HCT116 (cell line): Measurements from ENCODE around the gene GJB6. TPM values are rescaled to one million over a fixed set of nuclear protein-coding genes. Genes with fewer than 3 reads are reported as not detected.

Experiments
- ATAC-seq: fragments of 200-7000 bp; cut with Tn5 transposase; 2 replicates; pipeline ENCODE4 v1.9.1; 2020; ENCODE audit warnings: mild to moderate bottlenecking, moderate library complexity
- BruUV-seq: library from RNA; stranded (reverse); fragments of 400-500 nt; replicated peaks from 2 replicates; lab custom pipeline; 2021; lab: Mats Ljungman, UMichigan
- CTCF ChIA-PET: fragments of 300-600 bp; sonication (Branson Sonifier 250); formaldehyde crosslinking; loops from one replicate; lab custom pipeline; 2021; ENCODE audit warnings: antibody characterized with exemption; lab: Charles Lee
- POLR2A ChIA-PET: fragments of 300-600, 350-600 bp; sonication (Branson Sonifier 250); formaldehyde crosslinking; loops from one replicate; lab custom pipeline; 2021; ENCODE audit warnings: antibody characterized with exemption; lab: Charles Lee
- RAD21 ChIA-PET, 2 experiments: fragments of 300-600 bp; sonication (Branson Sonifier 250); formaldehyde crosslinking; loops; one replicate each; lab custom pipeline; 2023; ENCODE audit warnings: low total read pairs in 2 of 2; ENCODE audit not compliant: uncharacterized antibody in 2 of 2, unreplicated experiment in 2 of 2, low non-redundant PET in 1 of 2; lab: Charles Lee
- DNase-seq: peaks from one replicate; pipeline ENCODE4 v3.0.0-alpha.2; 2010; ENCODE audit warnings: low read depth, low spot score
- H2AFZ ChIP-seq: fragments of 200-600 bp; shearing (Covaris generic), sonication (generic); 2 replicates; pipeline ENCODE4 v1.6.1; 2017; ENCODE audit warnings: low read depth, mixed run types, mixed read lengths, antibody characterized with exemption, low read length; ENCODE audit not compliant: poor library complexity, severe bottlenecking
- H3K27ac ChIP-seq: 2 replicates; pipeline ENCODE4 v1.5.1; 2012; ENCODE audit warnings: low read depth, low read length
- H3K27me3 ChIP-seq: fragments of 200-600 bp; sonication (generic); 2 replicates; pipeline ENCODE4 v1.6.1; 2016; ENCODE audit warnings: mixed run types, low read length, mixed read lengths; ENCODE audit not compliant: insufficient read depth
- H3K36me3 ChIP-seq, 2 experiments: fragments of 200-500 bp in 1 of 2; fragments of 200-600 bp in 1 of 2; sonication (Bioruptor generic) in 1 of 2; sonication (generic) in 1 of 2; 2 replicates each; pipeline versions ENCODE4 v1.5.1 to v1.6.1; 2014 to 2016; ENCODE audit warnings: low read length in 2 of 2, inconsistent platforms in 1 of 2, mixed read lengths in 1 of 2, mixed run types in 1 of 2; ENCODE audit not compliant: insufficient read depth in 2 of 2, control insufficient read depth in 1 of 2
- H3K4me1 ChIP-seq, 2 experiments: fragments of 200-600 bp in 1 of 2; sonication (generic) in 1 of 2; 2 replicates each; pipeline versions ENCODE4 v1.5.1 to v1.6.1; 2012 to 2017; ENCODE audit warnings: low read length in 2 of 2, inconsistent platforms in 1 of 2, mild to moderate bottlenecking in 1 of 2, mixed read lengths in 1 of 2, mixed run types in 1 of 2, moderate library complexity in 1 of 2; ENCODE audit not compliant: insufficient read depth in 2 of 2, control insufficient read depth in 1 of 2
- H3K4me2 ChIP-seq: fragments of 200-600 bp; sonication (generic); 2 replicates; pipeline ENCODE4 v1.6.1; 2017; ENCODE audit warnings: mixed run types, low read length, mixed read lengths
- H3K4me3 ChIP-seq, 2 experiments: fragments of 200-600 bp in 1 of 2; sonication (generic) in 1 of 2; replicated peaks in 1 of 2; 2 replicates each; pipeline ENCODE4 v1.5.1; 2011 to 2016; ENCODE audit warnings: low read length in 2 of 2, control low read depth in 1 of 2, low read depth in 1 of 2, mild to moderate bottlenecking in 1 of 2, mixed read lengths in 1 of 2, mixed run types in 1 of 2
- H3K79me2 ChIP-seq: fragments of 200-600 bp; sonication (generic); 2 replicates; pipeline ENCODE4 v1.6.1; 2017; ENCODE audit warnings: mild to moderate bottlenecking, mixed run types, low read length, moderate library complexity, mixed read lengths; ENCODE audit not compliant: insufficient read depth
- H3K9ac ChIP-seq: fragments of 200-600 bp; sonication (generic); 2 replicates; pipeline ENCODE4 v1.6.1; 2016; ENCODE audit warnings: low read length, mixed read lengths
- H3K9me2 ChIP-seq: fragments of 200-600 bp; sonication (generic), shearing (Covaris generic); 2 replicates; pipeline ENCODE4 v1.6.1; 2017; ENCODE audit warnings: mixed run types, mild to moderate bottlenecking, moderate library complexity; ENCODE audit not compliant: insufficient read depth
- H3K9me3 ChIP-seq, 2 experiments: fragments of 200-500 bp in 1 of 2; fragments of 200-600 bp in 1 of 2; sonication (Bioruptor generic) in 1 of 2; sonication (generic) in 1 of 2; 2 replicates each; pipeline ENCODE4 v1.6.1; 2014 to 2017; ENCODE audit warnings: low read length in 2 of 2, mixed read lengths in 2 of 2, inconsistent platforms in 1 of 2, low read depth in 1 of 2, mild to moderate bottlenecking in 1 of 2, mixed run types in 1 of 2, moderate library complexity in 1 of 2; ENCODE audit not compliant: control insufficient read depth in 1 of 2, insufficient read depth in 1 of 2
- H4K20me1 ChIP-seq: fragments of 200-600 bp; sonication (generic), shearing (Covaris generic); 2 replicates; pipeline ENCODE4 v1.6.1; 2017; ENCODE audit warnings: mixed run types, mild to moderate bottlenecking, moderate library complexity; ENCODE audit not compliant: insufficient read depth
- CBX3 ChIP-seq: IDR thresholded peaks from 2 replicates; pipeline ENCODE4 v1.6.1; 2012; ENCODE audit warnings: low read depth
- CEBPB ChIP-seq: IDR thresholded peaks from 2 replicates; pipeline ENCODE4 v1.6.1; 2012; ENCODE audit warnings: low read depth
- EGR1 ChIP-seq: IDR thresholded peaks from 2 replicates; pipeline ENCODE4 v1.6.1; 2012; ENCODE audit warnings: low read depth
- ELF1 ChIP-seq: IDR thresholded peaks from 2 replicates; pipeline ENCODE4 v1.6.1; 2012; ENCODE audit warnings: low read depth, borderline replicate concordance
- EZH2 ChIP-seq: fragments of 200-600 bp; sonication (generic); IDR thresholded peaks from 2 replicates; pipeline ENCODE4 v1.6.1; 2017; ENCODE audit warnings: antibody characterized with exemption, mixed run types
- EZH2phosphoT487 ChIP-seq: fragments of 200-600 bp; IDR thresholded peaks from 2 replicates; pipeline ENCODE4 v1.6.1; 2018; ENCODE audit warnings: antibody characterized with exemption, borderline replicate concordance
- FOSL1 ChIP-seq: IDR thresholded peaks from 2 replicates; pipeline ENCODE4 v1.6.1; 2012; ENCODE audit warnings: low read depth
- JUND ChIP-seq: IDR thresholded peaks from 2 replicates; pipeline ENCODE4 v1.6.1; 2012
- POLR2A ChIP-seq: IDR thresholded peaks from 2 replicates; pipeline ENCODE4 v1.7.0; 2011; ENCODE audit warnings: borderline replicate concordance; ENCODE audit not compliant: insufficient read depth, insufficient read length; ENCODE audit errors: extremely low read depth
- POLR2AphosphoS5 ChIP-seq: IDR thresholded peaks from 2 replicates; pipeline ENCODE4 v1.6.1; 2011; ENCODE audit warnings: mild to moderate bottlenecking, low read depth, low read length, moderate library complexity
- RAD21 ChIP-seq: IDR thresholded peaks from 2 replicates; pipeline ENCODE4 v1.6.1; 2012; ENCODE audit warnings: low read depth, mild to moderate bottlenecking
- SIN3A ChIP-seq: IDR thresholded peaks from 2 replicates; pipeline ENCODE4 v1.6.1; 2012; ENCODE audit warnings: low read depth
- SP1 ChIP-seq: IDR thresholded peaks from 2 replicates; pipeline ENCODE4 v1.6.1; 2012; ENCODE audit warnings: low read depth
- SRF ChIP-seq: IDR thresholded peaks from 2 replicates; pipeline ENCODE4 v1.6.1; 2012; ENCODE audit warnings: low read depth
- TCF7L2 ChIP-seq: IDR thresholded peaks from 2 replicates; pipeline ENCODE4 v1.7.0; 2011; ENCODE audit warnings: borderline replicate concordance, inconsistent platforms; ENCODE audit not compliant: insufficient read depth, insufficient read length; ENCODE audit errors: extremely low read depth
- YY1 ChIP-seq: IDR thresholded peaks from 2 replicates; pipeline ENCODE4 v1.6.1; 2011; ENCODE audit warnings: low read length, low read depth, moderate library complexity, mild to moderate bottlenecking; ENCODE audit not compliant: insufficient replicate concordance; ENCODE audit errors: extremely low read depth
- ZBTB33 ChIP-seq: IDR thresholded peaks from 2 replicates; pipeline ENCODE4 v1.6.1; 2011; ENCODE audit warnings: mild to moderate bottlenecking, low read length, moderate library complexity; ENCODE audit not compliant: insufficient replicate concordance; ENCODE audit errors: extremely low read depth
- ZFX ChIP-seq: fragments of 450-650 bp; IDR thresholded peaks from 2 replicates; pipeline ENCODE4 v1.6.1; 2017
- ZNF274 ChIP-seq: fragments of 200-500 bp; sonication (Bioruptor generic); IDR thresholded peaks from 2 replicates; pipeline ENCODE4 v1.6.1; 2014; ENCODE audit warnings: mild to moderate bottlenecking, low read depth, low read length, inconsistent platforms
- intact Hi-C: fragments of 100-400 bp; cut with micrococcal nuclease; formaldehyde crosslinking; loops from 2 replicates; pipeline ENCODE4 v1.10.0; 2022
- total RNA-seq: library from RNA; stranded (reverse); gene quantifications from one replicate; pipeline ENCODE4 v1.2.1, GENCODE V29; 2021; ENCODE audit not compliant: unreplicated experiment
- TF ChIP-seq, protein P1 (sequence below), 3 experiments: fragments of 200-600 bp in 1 of 3; sonication (generic) in 1 of 3; IDR thresholded peaks in 2 of 3; conservative IDR thresholded peaks in 1 of 3; 2 replicates each; pipeline ENCODE4 v1.5.1; 2012 to 2017; ENCODE audit warnings: low read depth in 2 of 3, low read length in 2 of 3, antibody characterized with exemption in 1 of 3, borderline replicate concordance in 1 of 3, control low read depth in 1 of 3, mild to moderate bottlenecking in 1 of 3, mixed read lengths in 1 of 3, mixed run types in 1 of 3, moderate library complexity in 1 of 3; ENCODE audit not compliant: insufficient read depth in 1 of 3
- TF ChIP-seq, protein P2 (sequence below): IDR thresholded peaks from 2 replicates; pipeline ENCODE4 v1.6.1; 2012
- TF ChIP-seq, protein P3 (sequence below): IDR thresholded peaks from 2 replicates; pipeline ENCODE4 v1.6.1; 2012

GJB6 gene
- total RNA-seq, 1 experiment from 2014 or later, result not detected

DNA sequence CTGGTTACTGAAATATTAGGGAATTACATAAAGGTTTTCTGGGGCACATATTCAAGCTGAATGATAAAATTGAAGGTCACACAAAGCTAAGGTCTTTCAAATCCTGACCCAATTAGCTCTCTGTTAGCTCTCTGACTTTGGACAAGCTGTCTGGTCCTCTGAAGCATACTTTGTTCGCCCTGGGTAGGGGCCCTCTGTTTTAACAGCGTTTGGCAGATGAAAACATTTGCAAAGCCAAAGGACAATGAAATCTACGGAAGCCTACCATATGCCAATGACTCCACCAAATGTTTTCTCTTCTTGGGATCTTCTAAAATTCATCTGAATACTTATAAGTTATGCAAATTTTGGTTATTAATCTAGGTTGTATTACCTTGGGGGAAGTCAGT lies 56.7 kb downstream of the GJB6 start (continued):
- TF ChIP-seq ZBTB33, result no peak
- TF ChIP-seq SP1, result no peak
- no peak for TF ChIP-seq FOSL1
- TF ChIP-seq, all 23 proteins: peak for 0

DNA sequence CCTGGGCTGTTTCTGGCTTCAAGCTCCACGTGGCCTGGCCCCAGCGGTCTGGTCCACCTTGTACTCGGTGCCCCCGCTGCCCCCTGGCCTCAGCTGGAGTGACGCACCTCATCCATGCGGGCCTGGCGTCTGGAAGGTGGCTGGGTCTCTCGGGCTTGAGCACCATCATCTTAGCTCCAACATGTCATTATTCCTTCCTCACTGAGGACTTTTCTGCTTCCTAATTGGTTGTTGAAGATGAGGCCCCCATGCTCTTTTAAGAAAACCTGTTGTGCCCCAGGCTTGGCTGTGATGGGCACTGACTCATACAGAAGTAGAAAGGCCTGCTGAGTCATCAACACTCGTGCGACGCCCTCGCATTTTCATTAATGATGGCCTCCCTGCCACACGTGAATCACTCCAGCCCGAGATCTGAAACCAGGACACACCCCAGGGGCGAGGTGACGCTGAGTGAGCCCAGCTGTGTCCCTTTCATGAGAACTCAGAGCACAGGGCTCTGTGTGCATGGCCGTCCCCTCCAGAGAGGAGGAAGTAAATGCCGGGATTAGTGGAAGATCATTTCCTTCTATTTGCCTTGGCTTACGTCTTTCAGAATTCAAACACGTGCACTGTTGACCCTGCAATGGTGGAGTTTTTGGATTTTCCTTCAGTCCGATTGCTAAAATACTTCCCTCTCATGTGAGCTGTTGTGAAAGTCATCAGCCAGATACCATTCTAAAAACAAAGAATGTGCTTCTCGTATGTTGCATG lies 57.3 kb downstream of the GJB6 start:
- Histone ChIP-seq H3K36me3 (no peaks in the 10 kb centered on the region), H3K79me2 (no peaks in the 10 kb centered on the region), H3K4me3 (peak overlapping the region; percentile 12 to 29), H3K9ac (peak overlapping the region; percentile 13), H3K4me2 (peak overlapping the region; percentile 69), H3K27ac (no peak overlapping the region), H3K9me3 (no peaks in the 10 kb centered on the region), H3K27me3 (no peaks in the 10 kb centered on the region), H4K20me1 (no peaks in the 10 kb centered on the region), H3K4me1 (peaks cover 15 to 28% of the 10 kb centered on the region in 2 experiments), H2AFZ (peak overlapping the region; percentile 79), H3K9me2 (no peaks in the 10 kb centered on the region)
- POLR2A ChIA-PET, result no interaction called here
- CTCF ChIA-PET, result interaction anchor here (0.9 to 2.1 kb wide), 2 partner anchors 22 to 751 kb away, joined by 4 to 5 read pairs; no protein-coding TSS in a partner anchor
- BruUV-seq, result no TSS peak
- peak; percentile 90 for DNase-seq
- intact Hi-C loops, result no loop called here
- ATAC-seq, result peak; percentile 95
- RAD21 ChIA-PET, result no interaction called here
- TF ChIP-seq SIN3A, result 0 out of 2 replicates have a peak, but pooled peaks have one; percentile 49
- TF ChIP-seq, protein P1, sequence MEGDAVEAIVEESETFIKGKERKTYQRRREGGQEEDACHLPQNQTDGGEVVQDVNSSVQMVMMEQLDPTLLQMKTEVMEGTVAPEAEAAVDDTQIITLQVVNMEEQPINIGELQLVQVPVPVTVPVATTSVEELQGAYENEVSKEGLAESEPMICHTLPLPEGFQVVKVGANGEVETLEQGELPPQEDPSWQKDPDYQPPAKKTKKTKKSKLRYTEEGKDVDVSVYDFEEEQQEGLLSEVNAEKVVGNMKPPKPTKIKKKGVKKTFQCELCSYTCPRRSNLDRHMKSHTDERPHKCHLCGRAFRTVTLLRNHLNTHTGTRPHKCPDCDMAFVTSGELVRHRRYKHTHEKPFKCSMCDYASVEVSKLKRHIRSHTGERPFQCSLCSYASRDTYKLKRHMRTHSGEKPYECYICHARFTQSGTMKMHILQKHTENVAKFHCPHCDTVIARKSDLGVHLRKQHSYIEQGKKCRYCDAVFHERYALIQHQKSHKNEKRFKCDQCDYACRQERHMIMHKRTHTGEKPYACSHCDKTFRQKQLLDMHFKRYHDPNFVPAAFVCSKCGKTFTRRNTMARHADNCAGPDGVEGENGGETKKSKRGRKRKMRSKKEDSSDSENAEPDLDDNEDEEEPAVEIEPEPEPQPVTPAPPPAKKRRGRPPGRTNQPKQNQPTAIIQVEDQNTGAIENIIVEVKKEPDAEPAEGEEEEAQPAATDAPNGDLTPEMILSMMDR (IDR thresholded peaks at IDR 0.05 in 2 of 3, conservative IDR thresholded peaks at IDR 0.05 in 1 of 3; ENCODE audit: borderline replicate concordance in 1 of 3, insufficient read depth in 1 of 3, low read depth in 2 of 3, low read length in 2 of 3), result no peak
- TF ChIP-seq, protein P2, sequence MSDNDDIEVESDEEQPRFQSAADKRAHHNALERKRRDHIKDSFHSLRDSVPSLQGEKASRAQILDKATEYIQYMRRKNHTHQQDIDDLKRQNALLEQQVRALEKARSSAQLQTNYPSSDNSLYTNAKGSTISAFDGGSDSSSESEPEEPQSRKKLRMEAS, result peak; percentile 87
- no peak for TF ChIP-seq ZNF274
- no peak for TF ChIP-seq EZH2phosphoT487
- TF ChIP-seq, protein P3, sequence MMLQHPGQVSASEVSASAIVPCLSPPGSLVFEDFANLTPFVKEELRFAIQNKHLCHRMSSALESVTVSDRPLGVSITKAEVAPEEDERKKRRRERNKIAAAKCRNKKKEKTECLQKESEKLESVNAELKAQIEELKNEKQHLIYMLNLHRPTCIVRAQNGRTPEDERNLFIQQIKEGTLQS, result peak; percentile 42; the same call in 1 of the 2 replicates
- no peak for TF ChIP-seq EZH2
- peak; percentile 91 for TF ChIP-seq JUND
- TF ChIP-seq YY1, result no peak
- TF ChIP-seq POLR2AphosphoS5, result peak; percentile 41; the same call in 1 of the 2 replicates
- no peak for TF ChIP-seq ELF1
- TF ChIP-seq ZFX, result no peak
- no peak for TF ChIP-seq RAD21
- TF ChIP-seq POLR2A, result no peak
- TF ChIP-seq FOSL1, result peak; percentile 93
- peak; percentile 48; the same call in 1 of the 2 replicates for TF ChIP-seq CBX3
- peak; percentile 55; the same call in 1 of the 2 replicates for TF ChIP-seq SRF
- TF ChIP-seq CEBPB, result no peak; the same call in 1 of the 2 replicates
- peak; percentile 95 for TF ChIP-seq EGR1
- peak; percentile 86 for TF ChIP-seq TCF7L2
- peak; percentile 78 for TF ChIP-seq SP1
